Caki2 (cell line): ENCODE data around the gene SH3GLB1. TPM values are rescaled to one million over a fixed set of nuclear protein-coding genes. Genes with fewer than 3 reads are reported as not detected.
A peak's percentile ranks its signal among the peaks of the same experiment; 100 is the strongest.

Source experiments
- DNase-seq: peaks from one replicate; pipeline ENCODE4 v3.0.0-alpha.2; 2015; ENCODE audit warnings: low read depth
- in situ Hi-C: cut with HindIII; loops from 2 replicates; pipeline ENCODE4 v1.10.0; 2016; ENCODE audit warnings: low sequenced_read_pairs, low pct_unique_long_range_greater_than_20kb, mixed read lengths
- total RNA-seq: library from RNA; depleted of rRNA; stranded (reverse); fragments of >200 nt; shearing (Covaris generic); gene quantifications from 2 replicates; pipeline ENCODE4 v1.2.3, GENCODE V29; 2014; ENCODE audit warnings: low replicate concordance

Gene SH3GLB1
- total RNA-seq, 1 experiment from 2014 or later: 33.5 TPM

- no peak for DNase-seq
- in situ Hi-C loops: no loop called here
Measured at GRCh38 chr1:86764523-86764922, 60.1 kb downstream of the SH3GLB1 start.

GRCh38 chr1:86765073-86765472 is 60.7 kb downstream of the SH3GLB1 start:
- in situ Hi-C loops: no loop called here
- DNase-seq: no peak

GRCh38 chr1:86765674-86766073 is 61.3 kb downstream of the SH3GLB1 start:
- in situ Hi-C loops: no loop called here
- DNase-seq: no peak

GRCh38 chr1:86768554-86768953 is 64.2 kb downstream of the SH3GLB1 start:
- in situ Hi-C loops: no loop called here
- no peak for DNase-seq

- DNase-seq: no peak
- in situ Hi-C loops: no loop called here
Measured at GRCh38 chr1:86769065-86769464, 64.7 kb downstream of the SH3GLB1 start.

- no peak for DNase-seq
Measured at GRCh38 chr1:86773341-86774288, 69.2 kb downstream of the SH3GLB1 start.

GRCh38 chr1:86774305-86775295 is 70.2 kb downstream of the SH3GLB1 start:
- in situ Hi-C loops: no loop called here
- peak; percentile 44 for DNase-seq

More at GRCh38 chr1:86773341-86774288, 69.2 kb downstream of the SH3GLB1 start:
- in situ Hi-C loops: no loop called here

- DNase-seq: no peak
- in situ Hi-C loops: no loop called here
Measured at GRCh38 chr1:86775395-86775794, 71.0 kb downstream of the SH3GLB1 start.

- no peak for DNase-seq
- in situ Hi-C loops: no loop called here
Measured at GRCh38 chr1:86776108-86776507, 71.7 kb downstream of the SH3GLB1 start.

GRCh38 chr1:86778569-86779239 is 74.3 kb downstream of the SH3GLB1 start:
- in situ Hi-C loops: no loop called here
- DNase-seq: no peak

- in situ Hi-C loops: no loop called here
- no peak for DNase-seq
Measured at GRCh38 chr1:86779308-86780191, 75.2 kb downstream of the SH3GLB1 start.

GRCh38 chr1:86782482-86782881 is 78.1 kb downstream of the SH3GLB1 start:
- in situ Hi-C loops: no loop called here
- no peak for DNase-seq

- in situ Hi-C loops: no loop called here
Measured at GRCh38 chr1:86787621-86788020, 83.2 kb downstream of the SH3GLB1 start.

GRCh38 chr1:86788300-86789206 is 84.2 kb downstream of the SH3GLB1 start:
- peak; percentile 84 for DNase-seq
- in situ Hi-C loops: no loop called here

More at GRCh38 chr1:86787621-86788020, 83.2 kb downstream of the SH3GLB1 start:
- DNase-seq: no peak

- no peak for DNase-seq
- in situ Hi-C loops: no loop called here
Measured at GRCh38 chr1:86795316-86795715, 90.9 kb downstream of the SH3GLB1 start.
